H1 (cell line): Measurements from ENCODE around the gene KRT32. TPM values are rescaled to one million over a fixed set of nuclear protein-coding genes. Genes with fewer than 3 reads are reported as not detected.
A peak's percentile ranks its signal among the peaks of the same experiment; 100 is the strongest.

Experiments used
- CTCF ChIA-PET: fragments of 300-600 bp; sonication (Branson Sonifier 250); formaldehyde crosslinking; loops from one replicate; lab custom pipeline; 2021; ENCODE audit not compliant: partially characterized antibody; lab: Charles Lee
- POLR2A ChIA-PET: fragments of 300-600 bp; sonication (Branson Sonifier 250); formaldehyde crosslinking; loops from one replicate; lab custom pipeline; 2021; ENCODE audit warnings: inconsistent platforms; ENCODE audit not compliant: partially characterized antibody; lab: Charles Lee
- DNase-seq, 2 experiments: peaks; one replicate each; pipeline versions ENCODE4 v3.0.0 to v3.0.0-alpha.2; 2010 to 2022; ENCODE audit warnings: low spot score in 2 of 2, low read depth in 1 of 2, mixed read lengths in 1 of 2
- FAIRE-seq: peaks from 2 replicates; lab custom pipeline; 2011; peaks lifted over from hg19 to GRCh38; lab: Jason Lieb, UNC
- H2AFZ ChIP-seq: 2 replicates; pipeline ENCODE4 v1.8.1; 2012; ENCODE audit warnings: low read length, inconsistent platforms
- H2AK5ac ChIP-seq: 2 replicates; pipeline ENCODE4 v1.6.1; 2013; ENCODE audit warnings: low read depth, low read length
- H2BK120ac ChIP-seq: replicated peaks from 2 replicates; pipeline ENCODE3; 2013; ENCODE audit warnings: low read depth, low read length, inconsistent platforms
- H2BK12ac ChIP-seq: 2 replicates; pipeline ENCODE4 v1.6.1; 2013; ENCODE audit warnings: low read depth, low read length
- H2BK15ac ChIP-seq: 2 replicates; pipeline ENCODE4 v1.6.1; 2013; ENCODE audit warnings: low read length
- H2BK20ac ChIP-seq: 2 replicates; pipeline ENCODE4 v1.6.1; 2013; ENCODE audit warnings: low read length
- H2BK5ac ChIP-seq: 2 replicates; pipeline ENCODE4 v1.6.1; 2013; ENCODE audit warnings: low read depth, low read length
- H3K14ac ChIP-seq: 2 replicates; pipeline ENCODE4 v1.6.1; 2013; ENCODE audit warnings: inconsistent platforms; ENCODE audit not compliant: insufficient read length
- H3K18ac ChIP-seq: 2 replicates; pipeline ENCODE4 v1.6.1; 2013; ENCODE audit warnings: low read length; ENCODE audit errors: extremely low read depth
- H3K23ac ChIP-seq: 2 replicates; pipeline ENCODE4 v1.6.1; 2013; ENCODE audit warnings: inconsistent platforms; ENCODE audit not compliant: insufficient read length
- H3K23me2 ChIP-seq: 2 replicates; pipeline ENCODE4 v1.6.1; 2013; ENCODE audit warnings: low read depth, low read length
- H3K27ac ChIP-seq: 2 replicates; pipeline ENCODE4 v1.6.1; 2011; ENCODE audit warnings: low read depth, low read length, inconsistent platforms
- H3K27me3 ChIP-seq, 4 experiments: replicated peaks in 1 of 4; 1 replicate in 1 of 4; 2 replicates in 3 of 4; pipeline versions ENCODE4 v1.6.1 to v1.8.1; 2011 to 2013; ENCODE audit warnings: low read length in 3 of 4, mild to moderate bottlenecking in 3 of 4, inconsistent platforms in 2 of 4, mixed read lengths in 2 of 4, moderate library complexity in 1 of 4; ENCODE audit not compliant: control insufficient read depth in 3 of 4, insufficient read depth in 3 of 4; ENCODE audit errors: extremely low read depth in 1 of 4
- H3K36me3 ChIP-seq, 4 experiments: 2 replicates each; pipeline versions ENCODE4 v1.6.1 to v1.8.1; 2011 to 2013; ENCODE audit warnings: mild to moderate bottlenecking in 4 of 4, low read length in 3 of 4, moderate library complexity in 2 of 4, control low read depth in 1 of 4, inconsistent platforms in 1 of 4; ENCODE audit not compliant: insufficient read depth in 4 of 4, control insufficient read depth in 2 of 4
- H3K4ac ChIP-seq: replicated peaks from 2 replicates; pipeline ENCODE3; 2013; ENCODE audit warnings: low read length, low read depth, mixed read lengths, inconsistent platforms; ENCODE audit not compliant: insufficient read length
- H3K4me1 ChIP-seq, 4 experiments: replicated peaks in 1 of 4; 1 replicate in 1 of 4; 2 replicates in 3 of 4; pipeline versions ENCODE4 v1.6.1 to v1.8.1; 2011 to 2013; ENCODE audit warnings: low read length in 3 of 4, inconsistent platforms in 2 of 4, mixed read lengths in 1 of 4; ENCODE audit not compliant: insufficient read depth in 4 of 4, control insufficient read depth in 3 of 4
- H3K4me2 ChIP-seq, 2 experiments: 2 replicates each; pipeline versions ENCODE4 v1.6.1 to v1.8.1; 2011 to 2013; ENCODE audit warnings: low read depth in 2 of 2, low read length in 2 of 2, control low read depth in 1 of 2, inconsistent platforms in 1 of 2, mild to moderate bottlenecking in 1 of 2; ENCODE audit not compliant: insufficient read depth in 1 of 2
- H3K4me3 ChIP-seq, 4 experiments: fragments of 200-600, 300-600 bp in 1 of 4; sonication (generic), shearing (Covaris generic), sonication (Bioruptor Twin) in 1 of 4; 2 replicates each; pipeline versions ENCODE4 v1.5.1 to v1.8.1; 2011 to 2016; ENCODE audit warnings: low read length in 4 of 4, low read depth in 3 of 4, control low read depth in 2 of 4, inconsistent platforms in 2 of 4, mild to moderate bottlenecking in 2 of 4, mixed read lengths in 1 of 4, moderate library complexity in 1 of 4; ENCODE audit not compliant: insufficient read depth in 2 of 4; ENCODE audit errors: extremely low read depth in 1 of 4
- H3K56ac ChIP-seq: replicated peaks from 2 replicates; pipeline ENCODE3; 2013; ENCODE audit warnings: low read depth, mild to moderate bottlenecking, mixed read lengths, low read length, inconsistent platforms; ENCODE audit not compliant: insufficient read length
- H3K79me1 ChIP-seq: 2 replicates; pipeline ENCODE4 v1.6.1; 2013; ENCODE audit warnings: low read depth, low read length, control low read depth
- H3K79me2 ChIP-seq, 2 experiments: 2 replicates each; pipeline versions ENCODE4 v1.6.1 to v1.8.1; 2012 to 2013; ENCODE audit warnings: low read length in 2 of 2, mild to moderate bottlenecking in 2 of 2, inconsistent platforms in 1 of 2; ENCODE audit not compliant: insufficient read depth in 2 of 2, control insufficient read depth in 1 of 2
- H3K9ac ChIP-seq, 4 experiments: replicated peaks in 1 of 4; 1 replicate in 1 of 4; 2 replicates in 3 of 4; pipeline versions ENCODE4 v1.6.1 to v1.8.1; 2011 to 2013; ENCODE audit warnings: low read depth in 3 of 4, low read length in 3 of 4, control low read depth in 2 of 4, mild to moderate bottlenecking in 2 of 4, moderate library complexity in 2 of 4, inconsistent platforms in 1 of 4; ENCODE audit errors: extremely low read depth in 1 of 4
- H3K9me3 ChIP-seq, 2 experiments: 2 replicates each; pipeline versions ENCODE4 v1.6.1 to v1.8.1; 2012 to 2013; ENCODE audit warnings: mild to moderate bottlenecking in 2 of 2, moderate library complexity in 2 of 2, control low read depth in 1 of 2, inconsistent platforms in 1 of 2, low read depth in 1 of 2, low read length in 1 of 2, mixed read lengths in 1 of 2; ENCODE audit not compliant: insufficient read depth in 2 of 2
- H4K20me1 ChIP-seq, 2 experiments: replicated peaks in 1 of 2; 2 replicates each; pipeline versions ENCODE3 to v1.8.1; 2011 to 2013; ENCODE audit warnings: inconsistent platforms in 2 of 2, low read length in 2 of 2, mild to moderate bottlenecking in 1 of 2; ENCODE audit not compliant: insufficient read depth in 2 of 2, control insufficient read depth in 1 of 2
- H4K5ac ChIP-seq: 2 replicates; pipeline ENCODE4 v1.6.1; 2013; ENCODE audit warnings: low read length, low read depth, mixed read lengths, inconsistent platforms; ENCODE audit not compliant: insufficient read length
- H4K8ac ChIP-seq: 2 replicates; pipeline ENCODE4 v1.8.0; 2013; ENCODE audit warnings: mild to moderate bottlenecking, moderate library complexity, low read length, inconsistent platforms; ENCODE audit not compliant: insufficient read depth; ENCODE audit errors: extremely low read depth
- H4K91ac ChIP-seq: replicated peaks from 2 replicates; pipeline ENCODE3; 2013; ENCODE audit warnings: low read length, mixed read lengths, inconsistent platforms; ENCODE audit not compliant: insufficient read length
- CEBPB ChIP-seq: IDR thresholded peaks from 2 replicates; pipeline ENCODE4 v1.6.1; 2012; ENCODE audit warnings: low read depth, low read length
- CTBP2 ChIP-seq: IDR thresholded peaks from 2 replicates; pipeline ENCODE4 v1.7.0; 2011; ENCODE audit warnings: borderline replicate concordance, mild to moderate bottlenecking, moderate library complexity, mixed read lengths, low read length; ENCODE audit not compliant: insufficient read depth, insufficient read length
- EZH2 ChIP-seq: fragments of 200-600 bp; sonication (generic); IDR thresholded peaks from 2 replicates; pipeline ENCODE4 v1.7.1; 2012; ENCODE audit warnings: low read depth, mild to moderate bottlenecking, moderate library complexity, low read length, inconsistent platforms; ENCODE audit not compliant: severe bottlenecking
- GABPA ChIP-seq: IDR thresholded peaks from 2 replicates; pipeline ENCODE4 v1.6.1; 2011; ENCODE audit warnings: mild to moderate bottlenecking, low read length, moderate library complexity, borderline replicate concordance; ENCODE audit not compliant: insufficient read depth
- GTF2F1 ChIP-seq: IDR thresholded peaks from 2 replicates; pipeline ENCODE4 v1.6.1; 2012; ENCODE audit warnings: low read depth, low read length, improper control_type of control experiment, borderline replicate concordance
- PHF8 ChIP-seq: fragments of 200-600 bp; sonication (generic); conservative IDR thresholded peaks from 2 replicates; pipeline ENCODE4 v1.7.1; 2012; ENCODE audit warnings: low read depth, mild to moderate bottlenecking, inconsistent platforms, low read length, moderate library complexity
- RBBP5 ChIP-seq: IDR thresholded peaks from 2 replicates; pipeline ENCODE4 v1.7.1; 2012; ENCODE audit warnings: low read depth, mild to moderate bottlenecking, inconsistent platforms, low read length, moderate library complexity, borderline replicate concordance
- SIN3A ChIP-seq, 2 experiments: IDR thresholded peaks in 1 of 2; conservative IDR thresholded peaks in 1 of 2; 2 replicates each; pipeline ENCODE4 v1.6.1; 2011 to 2012; ENCODE audit warnings: low read length in 2 of 2, improper control_type of control experiment in 1 of 2, low read depth in 1 of 2, mild to moderate bottlenecking in 1 of 2
- SP2 ChIP-seq: IDR thresholded peaks from 2 replicates; pipeline ENCODE4 v1.6.1; 2012; ENCODE audit warnings: mild to moderate bottlenecking, low read length, inconsistent platforms
- TCF12 ChIP-seq: IDR thresholded peaks from 2 replicates; pipeline ENCODE4 v1.6.1; 2011; ENCODE audit warnings: low read depth, mild to moderate bottlenecking, low read length
- WGBS, 2 experiments: shearing (Covaris generic) in 1 of 2; methylation state at CpG; one replicate each; pipeline versions ENCODE4 v1.1.6 to v1.1.7; 2013 to 2015; ENCODE audit warnings: low lambda C conversion rate in 2 of 2, mixed read lengths in 2 of 2, inconsistent platforms in 1 of 2, low coverage in 1 of 2, missing lambda C conversion rate in 1 of 2; ENCODE audit not compliant: insufficient replicate concordance in 2 of 2, insufficient coverage in 1 of 2, insufficient read length in 1 of 2; ENCODE audit errors: extremely low coverage in 1 of 2, missing lambda C conversion rate in 1 of 2; 5-methylcytosine and 5-hydroxymethylcytosine counted together
- polyA plus RNA-seq, 7 experiments: library from polyadenylated mRNA; depleted of rRNA in 3 of 7; stranded (reverse) in 5 of 7; unstranded in 2 of 7; fragments of >200 nt in 5 of 7; fragments of 200-250 nt in 2 of 7; gene quantifications; 1 replicate in 5 of 7; 2 replicates in 1 of 7; 4 replicates in 1 of 7; pipeline versions ENCODE4 v1.2.1 to v1.2.3, GENCODE V29; 2011 to 2013; ENCODE audit warnings: missing spikeins in 2 of 7, mixed read lengths in 2 of 7
- total RNA-seq: library from RNA; stranded (reverse); fragmentation: NEBNext Ultra II Directional; extraction: Animal tissue kit (Norgen Biotek cat#: 25700); gene quantifications from 2 replicates; pipeline ENCODE4 v1.2.1, GENCODE V29; 2021

Gene KRT32
- total and polyA plus RNA-seq, 2 of the 8 experiments (the other 6 are each of a cell fraction or from before 2014, with no cell fraction given), result not detected

- H2BK12ac ChIP-seq, result no peak overlapping the region
- no peaks in the 10 kb centered on the region for H3K79me2 ChIP-seq
- H2AK5ac ChIP-seq, result no peak overlapping the region
- no peak overlapping the region for H3K27ac ChIP-seq
- no peak overlapping the region for H3K14ac ChIP-seq
- H3K9me3 ChIP-seq, result no peaks in the 10 kb centered on the region
- H2BK120ac ChIP-seq, result no peak overlapping the region
- no peaks in the 10 kb centered on the region; a peak in 2 of 7 replicates for H3K4me1 ChIP-seq
- peaks cover 0 to 12% (median 6%) of the 10 kb centered on the region in 4 experiments; a peak in 6 of 7 replicates for H3K27me3 ChIP-seq
- 93% methylated on average over 8 of the region's 8 CpGs; no CpG with 5 or more reads in 1 of the 2 experiments for WGBS, 2 experiments
- H4K20me1 ChIP-seq, result no peaks in the 10 kb centered on the region
- H3K4me3 ChIP-seq, result no peak overlapping the region
- H3K79me1 ChIP-seq, result no peaks in the 10 kb centered on the region
- ChIA-PET POLR2A (interaction anchor here (1.8 to 2.0 kb wide), 2 partner anchors 37 to 43 kb away, joined by 4 to 7 read pairs; partner anchors contain the start of gene KRT19), CTCF (interaction anchor here (0.6 to 33.9 kb wide), 21 partner anchors 8 to 1120 kb away, joined by 3 to 427 read pairs (median 4); partner anchors contain the start of genes KRT13 and KRT36)
- no peak overlapping the region for H2BK20ac ChIP-seq
- H3K56ac ChIP-seq, result no peak overlapping the region
- H2BK5ac ChIP-seq, result no peak overlapping the region
- no peak overlapping the region for H2AFZ ChIP-seq
- FAIRE-seq, result no peak
- no peaks in the 10 kb centered on the region for H3K23me2 ChIP-seq
- no peak overlapping the region for H3K4me2 ChIP-seq
- no peak overlapping the region; the same call in 1 of the 2 replicates for H4K8ac ChIP-seq
- H3K36me3 ChIP-seq, result no peaks in the 10 kb centered on the region
- H4K5ac ChIP-seq, result no peak overlapping the region
- H4K91ac ChIP-seq, result no peak overlapping the region
- 0 out of 2 replicates have a peak overlapping the region, but pooled peaks have one; percentile 40 for H2BK15ac ChIP-seq
- H3K18ac ChIP-seq, result no peak overlapping the region
- no peak overlapping the region for H3K4ac ChIP-seq
- H3K9ac ChIP-seq, result no peak overlapping the region
- no peak for DNase-seq
- no peak overlapping the region for H3K23ac ChIP-seq
- TF ChIP-seq TCF12 (no peak), GABPA (no peak), EZH2 (no peak), CTBP2 (no peak), PHF8 (no peak), GTF2F1 (no peak), SP2 (no peak), CEBPB (no peak), RBBP5 (no peak), SIN3A (conservative IDR thresholded peaks at IDR 0.05 in 1 of 2, IDR thresholded peaks at IDR 0.05 in 1 of 2; ENCODE audit: low read depth in 1 of 2, low read length in 2 of 2) (no peak)
Measured at GRCh38 chr17:41484920-41485904, 18.0 kb upstream of the KRT32 start.
